ENCODE measurements around the gene ZNF214. TPM values are rescaled to one million over a fixed set of nuclear protein-coding genes. Genes with fewer than 3 reads are reported as not detected.

The ZNF214 gene
- 0.20 and 0.61 TPM in 2 replicates for total RNA-seq (2014; rRNA removed; shearing (Covaris generic))

GRCh38 chr11:7020183-7020917 is at the start of gene ZNF214, which contains the start of gene NLRP14:
Gene ZNF214, minus strand, starts transcription at chr11:7020346. Its CDS starts 17,511 bp downstream, at chr11:7002835.
Gene NLRP14, plus strand, starts transcription at chr11:7020479. Its CDS starts 18,108 bp downstream, at chr11:7038587.
- Histone ChIP-seq H3K4me1 (no peaks in the 10 kb centered on the region), H3K27me3 (no peaks in the 10 kb centered on the region), H3K36me3 (no peaks in the 10 kb centered on the region), H3K27ac (no peak within 1 kb of the TSS), H3K9me3 (replicated peaks) (no peaks in the 10 kb centered on the region), H3K4me3 (no peak within 1 kb of the TSS)
- peak in 1 of 2 experiments; percentile 6 for DNase-seq

GRCh38 chr11:7062534-7062933 is 42.4 kb upstream of the ZNF214 start:
- Histone ChIP-seq H3K4me3 (no peak overlapping the region), H3K4me1 (no peaks in the 10 kb centered on the region), H3K9me3 (replicated peaks) (no peaks in the 10 kb centered on the region), H3K27me3 (no peaks in the 10 kb centered on the region), H3K36me3 (no peaks in the 10 kb centered on the region), H3K27ac (no peak overlapping the region)
- DNase-seq = no peak

- H3K27ac ChIP-seq = no peak overlapping the region
- H3K36me3 ChIP-seq = no peaks in the 10 kb centered on the region
- no peak for DNase-seq
- no peaks in the 10 kb centered on the region for H3K4me1 ChIP-seq
- no peaks in the 10 kb centered on the region for H3K27me3 ChIP-seq
- no peaks in the 10 kb centered on the region for H3K9me3 ChIP-seq (replicated peaks)
- H3K4me3 ChIP-seq = no peak overlapping the region
Measured at GRCh38 chr11:7060868-7061267, 40.7 kb upstream of the ZNF214 start.

DNA sequence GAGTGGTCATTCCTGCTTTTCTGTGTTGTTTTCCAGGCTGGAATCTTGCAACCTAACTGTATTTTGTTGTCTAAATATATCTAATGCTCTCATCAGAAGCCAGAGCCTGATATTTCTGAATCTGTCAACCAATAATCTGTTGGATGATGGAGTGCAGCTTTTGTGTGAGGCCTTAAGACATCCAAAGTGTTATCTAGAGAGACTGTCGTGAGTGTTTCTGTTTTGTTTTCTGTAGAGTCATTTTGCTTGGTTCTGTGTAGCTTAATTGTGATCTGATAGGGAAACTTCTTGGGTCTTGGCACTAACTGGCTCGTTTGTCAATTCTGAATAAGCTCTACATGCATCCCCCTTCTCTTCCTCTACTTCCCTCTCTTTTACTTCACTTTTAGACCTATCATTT is 37.5 kb upstream of the ZNF214 start:
- Histone ChIP-seq H3K9me3 (replicated peaks) (no peaks in the 10 kb centered on the region), H3K27ac (no peak overlapping the region), H3K4me1 (no peaks in the 10 kb centered on the region), H3K27me3 (no peaks in the 10 kb centered on the region), H3K36me3 (no peaks in the 10 kb centered on the region), H3K4me3 (no peak overlapping the region)
- no peak for DNase-seq

GRCh38 chr11:7056828-7057513 is 36.8 kb upstream of the ZNF214 start:
- H3K27me3 ChIP-seq = no peaks in the 10 kb centered on the region
- H3K36me3 ChIP-seq = no peaks in the 10 kb centered on the region
- no peak overlapping the region for H3K27ac ChIP-seq
- no peaks in the 10 kb centered on the region for H3K9me3 ChIP-seq (replicated peaks)
- no peak overlapping the region for H3K4me3 ChIP-seq
- DNase-seq = no peak
- no peaks in the 10 kb centered on the region for H3K4me1 ChIP-seq

DNA sequence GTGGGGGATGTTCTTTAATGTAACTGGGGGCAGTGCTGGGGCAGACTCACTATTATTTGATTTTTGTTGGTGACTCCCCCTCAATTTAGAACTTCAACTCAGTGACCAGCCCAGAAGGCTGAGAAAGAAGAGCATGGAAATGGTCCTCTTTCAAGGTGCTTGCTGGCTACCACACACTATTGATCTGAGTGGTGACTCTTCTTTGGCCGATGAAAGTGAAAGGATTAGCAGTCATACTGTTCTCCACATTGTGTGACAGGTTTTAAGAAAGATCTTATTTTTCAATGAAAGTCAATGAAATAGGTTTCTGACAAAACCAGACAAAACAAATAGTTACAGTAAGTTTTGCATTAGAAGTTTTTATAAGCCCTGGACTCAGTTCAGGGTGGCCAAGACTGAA is 30.0 kb upstream of the ZNF214 start:
- H3K4me1 ChIP-seq = no peaks in the 10 kb centered on the region
- H3K27me3 ChIP-seq = no peaks in the 10 kb centered on the region
- no peaks in the 10 kb centered on the region for H3K9me3 ChIP-seq (replicated peaks)
- no peak overlapping the region for H3K4me3 ChIP-seq
- H3K36me3 ChIP-seq = no peaks in the 10 kb centered on the region
- no peak overlapping the region for H3K27ac ChIP-seq
- DNase-seq = no peak

GRCh38 chr11:7046474-7047175 is 26.5 kb upstream of the ZNF214 start:
- no peaks in the 10 kb centered on the region for H3K9me3 ChIP-seq (replicated peaks)
- no peak for DNase-seq
- no peaks in the 10 kb centered on the region for H3K27me3 ChIP-seq
- H3K27ac ChIP-seq = no peak overlapping the region
- no peaks in the 10 kb centered on the region for H3K4me1 ChIP-seq
- no peaks in the 10 kb centered on the region for H3K36me3 ChIP-seq
- H3K4me3 ChIP-seq = no peak overlapping the region

DNA sequence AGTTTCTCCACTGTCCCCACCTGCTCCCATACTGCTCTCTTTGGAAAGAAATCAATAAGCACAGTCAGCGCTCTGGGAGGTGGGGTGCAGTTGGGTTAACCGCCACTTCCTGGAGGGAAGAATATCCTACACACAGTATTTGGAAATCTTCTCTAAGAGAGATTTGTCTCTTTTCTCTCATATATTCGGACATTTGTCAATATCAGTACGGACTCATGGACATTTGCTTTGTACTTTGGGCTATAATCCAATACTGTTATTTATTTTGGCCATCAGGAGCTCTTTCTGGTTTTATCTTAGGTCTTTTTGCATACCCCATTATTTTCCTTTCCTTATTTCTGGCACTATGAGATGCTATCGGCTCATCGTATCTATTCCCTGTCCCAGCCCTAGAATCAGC is 13.9 kb upstream of the ZNF214 start:
- no peak overlapping the region for H3K4me3 ChIP-seq
- H3K9me3 ChIP-seq (replicated peaks) = no peaks in the 10 kb centered on the region
- no peaks in the 10 kb centered on the region for H3K4me1 ChIP-seq
- DNase-seq = no peak
- no peak overlapping the region for H3K27ac ChIP-seq
- H3K36me3 ChIP-seq = no peaks in the 10 kb centered on the region
- peaks cover 4% of the 10 kb centered on the region for H3K27me3 ChIP-seq

DNA sequence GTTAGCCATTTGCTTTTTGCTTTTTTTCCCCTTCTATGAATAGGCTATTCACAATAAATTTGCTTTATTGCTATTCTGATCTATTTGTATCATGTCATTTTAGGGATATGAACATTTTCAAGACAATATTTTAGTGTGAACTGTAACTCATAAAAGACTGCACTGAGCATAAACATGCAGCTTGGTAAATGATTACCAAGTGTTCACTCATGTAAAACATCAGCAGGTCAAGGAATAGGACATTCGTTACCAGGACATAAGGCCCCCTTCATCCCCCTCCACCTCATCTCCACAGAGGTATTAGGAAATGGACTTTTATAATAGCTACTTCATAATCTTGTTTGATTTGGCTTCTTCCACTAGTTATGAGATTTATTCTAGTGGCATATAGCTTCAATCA is 12.5 kb upstream of the ZNF214 start:
- no peak overlapping the region for H3K27ac ChIP-seq
- H3K9me3 ChIP-seq (replicated peaks) = no peaks in the 10 kb centered on the region
- H3K27me3 ChIP-seq = peaks cover 4% of the 10 kb centered on the region
- no peaks in the 10 kb centered on the region for H3K36me3 ChIP-seq
- H3K4me1 ChIP-seq = no peaks in the 10 kb centered on the region
- no peak overlapping the region for H3K4me3 ChIP-seq
- no peak for DNase-seq

GRCh38 chr11:7031471-7031871 is 11.3 kb upstream of the ZNF214 start:
- peaks cover 4% of the 10 kb centered on the region for H3K27me3 ChIP-seq
- H3K27ac ChIP-seq = no peak overlapping the region
- DNase-seq = peak in 1 of 2 experiments; percentile 32
- no peak overlapping the region for H3K4me3 ChIP-seq
- H3K9me3 ChIP-seq (replicated peaks) = no peaks in the 10 kb centered on the region
- H3K4me1 ChIP-seq = no peaks in the 10 kb centered on the region
- no peaks in the 10 kb centered on the region for H3K36me3 ChIP-seq

DNA sequence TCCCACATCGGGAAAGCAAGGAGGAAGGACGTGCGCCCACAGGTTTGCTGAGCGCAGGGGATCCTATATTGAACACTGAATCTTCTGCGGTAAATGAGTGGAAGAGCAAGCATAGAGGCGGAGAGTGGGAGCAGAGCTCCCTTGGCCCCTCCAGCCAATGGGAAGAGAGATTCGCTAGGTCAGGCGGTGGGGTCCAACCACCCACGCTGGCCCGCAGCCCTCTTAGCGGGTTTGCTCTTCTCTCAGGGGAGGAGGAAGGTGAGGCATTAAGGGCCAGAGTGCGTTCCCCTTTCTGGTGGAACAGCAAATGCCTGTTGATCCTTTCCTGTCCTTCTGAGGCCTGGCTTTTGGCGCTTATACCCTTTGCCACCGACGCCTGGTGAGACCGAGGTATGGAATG is 10.7 kb upstream of the ZNF214 start:
- Histone ChIP-seq H3K4me1 (no peaks in the 10 kb centered on the region), H3K27me3 (no peaks in the 10 kb centered on the region; the same call in none of the 2 replicates), H3K36me3 (no peaks in the 10 kb centered on the region), H3K9me3 (replicated peaks) (no peaks in the 10 kb centered on the region), H3K27ac (no peak overlapping the region), H3K4me3 (no peak overlapping the region)
- DNase-seq = no peak

- H3K27me3 ChIP-seq = no peaks in the 10 kb centered on the region; the same call in 1 of the 2 replicates
- H3K9me3 ChIP-seq (replicated peaks) = no peaks in the 10 kb centered on the region
- DNase-seq = no peak
- no peak overlapping the region for H3K27ac ChIP-seq
- no peaks in the 10 kb centered on the region for H3K4me1 ChIP-seq
- no peak overlapping the region for H3K4me3 ChIP-seq
- H3K36me3 ChIP-seq = no peaks in the 10 kb centered on the region
Measured at GRCh38 chr11:7028141-7028540, 8.0 kb upstream of the ZNF214 start.

DNA sequence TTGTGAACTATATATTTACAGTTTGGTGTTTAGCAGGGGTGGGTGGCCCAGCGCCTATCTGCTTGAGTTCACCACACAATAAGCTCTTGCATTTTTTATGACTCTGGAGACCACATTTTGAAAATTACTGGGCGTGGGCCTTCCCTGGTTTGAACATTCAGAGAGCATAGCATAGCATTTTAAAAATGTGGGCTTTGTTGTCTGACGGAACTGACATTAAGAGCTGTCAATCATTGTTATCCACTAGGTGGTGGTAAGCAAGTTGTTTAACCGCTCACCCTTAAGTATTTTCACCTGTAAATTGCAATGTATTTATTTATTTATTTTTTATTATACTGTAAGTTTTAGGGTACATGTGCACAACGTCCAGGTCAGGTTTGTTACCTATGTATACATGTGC is 1.2 kb upstream of the ZNF214 start:
- H3K9me3 ChIP-seq (replicated peaks) = no peaks in the 10 kb centered on the region
- no peaks in the 10 kb centered on the region for H3K36me3 ChIP-seq
- H3K27ac ChIP-seq = no peak overlapping the region
- no peak for DNase-seq
- no peaks in the 10 kb centered on the region for H3K4me1 ChIP-seq
- H3K27me3 ChIP-seq = no peaks in the 10 kb centered on the region
- H3K4me3 ChIP-seq = no peak overlapping the region

DNA sequence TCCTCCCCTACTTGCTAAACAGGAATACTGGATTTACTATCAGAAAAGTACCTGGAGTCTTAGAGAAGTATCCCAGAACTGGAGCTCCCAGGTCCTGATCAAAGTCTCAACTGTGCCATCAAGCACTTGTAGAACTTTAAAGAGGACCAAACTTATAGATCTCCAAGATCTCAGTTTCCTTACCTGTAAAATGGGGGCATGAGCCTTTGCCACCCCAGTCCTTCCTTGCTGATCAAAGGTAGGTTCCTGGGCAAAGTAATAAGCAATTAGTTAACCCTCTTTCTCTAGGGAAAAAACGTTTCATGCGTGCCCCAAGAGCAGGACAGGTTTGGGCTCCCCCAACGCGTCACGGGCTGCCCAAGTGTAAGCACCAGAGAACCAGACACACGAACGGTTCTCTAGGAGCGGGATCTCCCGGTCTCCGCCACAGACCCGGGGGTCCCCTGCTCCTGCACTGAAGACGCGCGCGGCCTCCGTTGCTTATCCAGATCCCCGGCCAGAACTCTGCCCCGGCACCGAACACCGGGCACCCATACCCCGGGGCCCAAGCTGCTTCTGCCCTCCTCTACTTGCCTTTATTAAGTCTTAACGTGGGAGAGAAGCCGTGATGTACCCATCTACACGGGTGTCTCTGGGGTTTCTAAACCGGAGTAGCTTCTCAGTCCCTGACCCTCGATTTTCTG is 505 bp downstream of the ZNF214 start:
- no peak for DNase-seq
- Histone ChIP-seq H3K27ac (no peak overlapping the region), H3K36me3 (no peaks in the 10 kb centered on the region), H3K4me3 (no peak overlapping the region), H3K9me3 (replicated peaks) (no peaks in the 10 kb centered on the region), H3K27me3 (no peaks in the 10 kb centered on the region), H3K4me1 (no peaks in the 10 kb centered on the region)

GRCh38 chr11:7016011-7016410 is 4.1 kb downstream of the ZNF214 start:
- DNase-seq = no peak
- Histone ChIP-seq H3K27ac (no peak overlapping the region), H3K4me3 (no peak overlapping the region), H3K9me3 (replicated peaks) (no peaks in the 10 kb centered on the region), H3K27me3 (no peaks in the 10 kb centered on the region), H3K4me1 (0 out of 2 replicates have a peak, but pooled peaks cover 3% of the 10 kb centered on the region), H3K36me3 (no peaks in the 10 kb centered on the region)

Measured in SJCRH30 (cell line).